Nephron (organoid): ENCODE measurements around the gene MUC5AC.

Source experiments
- H3K27ac Mint-ChIP-seq, 3 experiments: 2 replicates each; pipeline ENCODE4 v1.8.0; 2020; ENCODE audit warnings: mixed read lengths in 3 of 3, mild to moderate bottlenecking in 2 of 3, moderate library complexity in 1 of 3
- H3K27me3 Mint-ChIP-seq: 2 replicates; pipeline ENCODE4 v1.8.0; 2021; ENCODE audit warnings: low read depth, mild to moderate bottlenecking, moderate library complexity, mixed read lengths
- H3K36me3 Mint-ChIP-seq: 2 replicates; pipeline ENCODE4 v1.8.0; 2020; ENCODE audit warnings: low read depth, mixed read lengths
- H3K4me1 Mint-ChIP-seq: 2 replicates; pipeline ENCODE4 v1.8.0; 2020; ENCODE audit warnings: mixed read lengths
- H3K4me3 Mint-ChIP-seq, 3 experiments: 2 replicates each; pipeline ENCODE4 v1.8.0; 2020; ENCODE audit warnings: mild to moderate bottlenecking in 3 of 3, mixed read lengths in 3 of 3, moderate library complexity in 2 of 3
- H3K9me3 Mint-ChIP-seq: 2 replicates; pipeline ENCODE4 v1.8.0; 2020; ENCODE audit warnings: mixed read lengths
- CTCF ChIP-seq, 3 experiments: fragments of 200-600 bp; sonication (generic); IDR thresholded peaks; one replicate each; pipeline ENCODE4 v1.5.0; 2021; ENCODE audit warnings: antibody characterized with exemption in 3 of 3; ENCODE audit not compliant: unreplicated experiment in 3 of 3

The MUC5AC gene

GRCh38 chr11:1236316-1237127 lies 78.8 kb downstream of the MUC5AC start:
- Mint-ChIP-seq H3K9me3 (no peaks in the 10 kb centered on the region), H3K4me3 (no peak overlapping the region), H3K27ac (no peak overlapping the region), H3K27me3 (peaks cover 13% of the 10 kb centered on the region), H3K36me3 (no peaks in the 10 kb centered on the region), H3K4me1 (no peaks in the 10 kb centered on the region)
- no peak for TF ChIP-seq CTCF (IDR thresholded peaks at IDR 0.05; ENCODE audit: unreplicated experiment in 3 of 3)

GRCh38 chr11:1237128-1237580 lies 79.4 kb downstream of the MUC5AC start:
- peaks cover 4% of the 10 kb centered on the region for H3K9me3 Mint-ChIP-seq
- no peaks in the 10 kb centered on the region for H3K4me1 Mint-ChIP-seq
- peaks cover 13% of the 10 kb centered on the region for H3K27me3 Mint-ChIP-seq
- no peak overlapping the region for H3K4me3 Mint-ChIP-seq
- H3K27ac Mint-ChIP-seq = no peak overlapping the region
- no peaks in the 10 kb centered on the region for H3K36me3 Mint-ChIP-seq
- no peak for TF ChIP-seq CTCF (IDR thresholded peaks at IDR 0.05; ENCODE audit: unreplicated experiment in 3 of 3)

DNA sequence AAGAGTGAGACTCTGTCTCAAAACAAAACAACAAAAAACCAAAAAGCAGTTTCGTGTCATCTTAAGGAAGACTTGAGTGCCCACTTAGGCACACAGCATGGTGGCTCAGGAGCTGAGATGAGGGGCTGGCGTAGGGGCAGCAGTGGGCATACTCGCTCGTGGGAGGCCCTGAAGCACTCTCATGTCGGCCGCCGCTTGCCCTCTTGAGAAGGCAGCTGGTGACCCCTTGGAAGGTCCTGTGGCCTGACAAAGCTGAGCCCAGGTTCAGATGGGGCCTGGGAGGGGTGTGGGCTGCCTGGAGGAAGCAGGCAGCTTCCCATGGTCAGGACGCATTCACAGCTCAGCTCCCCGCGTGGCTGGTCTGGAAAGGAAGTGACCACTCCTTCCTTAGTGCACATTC lies 80.1 kb downstream of the MUC5AC start:
- peaks cover 9% of the 10 kb centered on the region for H3K9me3 Mint-ChIP-seq
- peaks cover 13% of the 10 kb centered on the region for H3K27me3 Mint-ChIP-seq
- no peaks in the 10 kb centered on the region for H3K36me3 Mint-ChIP-seq
- H3K4me3 Mint-ChIP-seq = no peak overlapping the region
- no peak overlapping the region for H3K27ac Mint-ChIP-seq
- no peak for TF ChIP-seq CTCF (IDR thresholded peaks at IDR 0.05; ENCODE audit: unreplicated experiment in 3 of 3)
- H3K4me1 Mint-ChIP-seq = no peaks in the 10 kb centered on the region

DNA sequence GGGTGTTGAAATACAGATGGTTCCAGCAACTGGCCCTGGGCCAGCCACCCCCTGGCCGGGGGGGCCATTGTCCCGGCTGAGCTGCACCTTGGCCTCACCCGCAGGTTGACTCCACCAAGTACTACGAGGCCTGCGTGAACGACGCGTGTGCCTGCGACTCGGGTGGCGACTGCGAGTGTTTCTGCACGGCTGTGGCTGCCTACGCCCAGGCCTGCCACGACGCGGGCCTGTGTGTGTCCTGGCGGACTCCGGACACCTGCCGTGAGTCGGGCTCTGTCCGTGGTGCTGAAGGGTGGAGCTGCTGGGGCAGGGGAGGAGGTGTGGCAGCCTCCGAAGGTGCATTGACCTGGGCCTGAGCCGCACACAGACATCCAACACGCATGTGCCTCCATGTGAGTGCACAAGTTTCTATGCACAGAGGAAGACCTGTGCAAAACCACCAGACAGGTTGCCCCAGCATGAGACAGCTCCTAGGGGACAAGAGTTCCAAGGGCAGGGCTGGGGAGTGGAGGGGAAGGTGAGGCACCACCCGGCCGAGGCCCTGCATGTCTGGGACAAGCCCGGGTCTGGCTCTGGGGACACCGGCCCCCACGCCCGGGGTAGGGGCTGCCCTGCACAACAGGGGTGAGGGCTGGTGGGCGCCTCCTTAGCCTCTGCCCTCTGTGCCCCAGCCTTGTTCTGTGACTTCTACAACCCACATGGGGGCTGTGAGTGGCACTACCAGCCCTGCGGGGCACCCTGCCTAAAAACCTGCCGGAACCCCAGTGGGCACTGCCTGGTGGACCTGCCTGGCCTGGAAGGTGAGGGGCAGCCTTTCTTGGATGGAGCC lies 81.2 kb downstream of the MUC5AC start:
- Mint-ChIP-seq H3K9me3 (peaks cover 9% of the 10 kb centered on the region), H3K36me3 (no peaks in the 10 kb centered on the region), H3K27ac (no peak overlapping the region), H3K4me1 (no peaks in the 10 kb centered on the region), H3K27me3 (peaks cover 13% of the 10 kb centered on the region), H3K4me3 (no peak overlapping the region)
- no peak for TF ChIP-seq CTCF (IDR thresholded peaks at IDR 0.05; ENCODE audit: unreplicated experiment in 3 of 3)

DNA sequence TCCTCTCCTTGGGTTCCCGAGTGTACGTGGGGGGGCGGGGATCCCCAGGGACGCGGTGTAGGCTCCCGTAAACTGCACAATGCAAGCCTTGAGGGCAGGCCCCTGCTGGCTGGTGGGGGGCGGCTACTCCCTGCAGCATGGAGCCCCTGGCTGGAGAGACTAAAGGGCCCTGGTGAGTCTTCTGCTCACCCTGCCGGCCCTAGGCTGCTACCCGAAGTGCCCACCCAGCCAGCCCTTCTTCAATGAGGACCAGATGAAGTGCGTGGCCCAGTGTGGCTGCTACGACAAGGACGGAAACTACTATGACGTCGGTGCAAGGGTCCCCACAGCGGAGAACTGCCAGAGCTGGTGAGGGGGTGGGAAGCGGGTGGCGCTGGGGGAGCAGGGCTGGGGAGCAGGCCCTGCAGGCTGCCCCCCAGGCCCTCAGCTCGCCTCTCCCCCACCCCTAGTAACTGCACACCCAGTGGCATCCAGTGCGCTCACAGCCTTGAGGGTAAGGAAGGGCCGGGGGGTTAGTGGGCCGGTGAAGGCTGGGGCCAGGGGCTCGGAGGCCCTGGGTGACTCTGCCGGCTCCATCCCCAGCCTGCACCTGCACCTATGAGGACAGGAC lies 81.9 kb downstream of the MUC5AC start:
- Mint-ChIP-seq H3K9me3 (peaks cover 9% of the 10 kb centered on the region), H3K27me3 (peaks cover 13% of the 10 kb centered on the region), H3K36me3 (no peaks in the 10 kb centered on the region), H3K4me1 (no peaks in the 10 kb centered on the region), H3K4me3 (no peak overlapping the region), H3K27ac (no peak overlapping the region)
- TF ChIP-seq CTCF (IDR thresholded peaks at IDR 0.05; ENCODE audit: unreplicated experiment in 3 of 3) = no peak
